ENCODE results near the gene SLC16A12. TPM values are rescaled to one million over a fixed set of nuclear protein-coding genes. Genes with fewer than 3 reads are reported as not detected.
"Not testable (repeated sequence)": the region's sequence is repeated elsewhere in the genome, so short reads cannot be mapped to it uniquely, and the experiment has no call there.

Gene SLC16A12
- total RNA-seq, 1 experiment from 2014 or later: 0.77 TPM

DNA sequence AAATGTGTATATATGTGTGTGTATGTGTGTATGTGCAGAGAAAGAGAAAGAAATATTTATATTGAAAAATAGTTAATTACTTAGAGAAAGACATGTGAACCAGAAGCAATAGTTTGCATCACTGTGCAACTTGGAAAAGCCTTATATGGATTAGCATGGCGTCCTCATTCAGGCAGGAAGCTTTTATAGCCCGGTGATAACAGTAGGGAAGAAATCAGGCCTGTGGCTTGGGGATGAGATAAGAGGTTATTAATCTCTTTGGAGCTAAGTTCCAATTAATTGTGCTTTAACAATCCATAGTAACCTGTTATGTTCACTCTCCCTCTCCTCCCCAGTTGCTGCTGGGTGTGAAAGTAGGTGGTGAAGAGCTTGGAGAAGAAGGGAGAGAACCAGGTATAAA is 84.5 kb downstream of the SLC16A12 start:
- Histone ChIP-seq H4K20me1 (ENCODE audit: control insufficient read depth, insufficient read depth, insufficient read length) (no peaks in the 10 kb centered on the region), H3K79me2 (ENCODE audit: insufficient read depth, low read length) (no peaks in the 10 kb centered on the region), H3K79me1 (ENCODE audit: insufficient read depth, low read depth, low read length, poor library complexity, severe bottlenecking) (no peaks in the 10 kb centered on the region), H3K27ac (ENCODE audit: insufficient read length, low read depth, low read length) (no peak overlapping the region), H3K27me3 (ENCODE audit: insufficient read depth, low read length) (no peaks in the 10 kb centered on the region), H4K91ac (ENCODE audit: insufficient read length, low read depth, low read length) (no peak overlapping the region), H4K8ac (replicated peaks; ENCODE audit: insufficient read length, low read depth, low read length) (no peak overlapping the region), H2BK20ac (ENCODE audit: low read depth, low read length, poor library complexity, severe bottlenecking) (no peak overlapping the region), H2BK120ac (ENCODE audit: low read depth, low read length, poor library complexity, severe bottlenecking) (no peak overlapping the region), H3K23me2 (ENCODE audit: insufficient read length, low read depth, low read length, poor library complexity, severe bottlenecking) (no peaks in the 10 kb centered on the region), H2AK5ac (ENCODE audit: insufficient read length, low read length) (no peak overlapping the region), H3K9ac (ENCODE audit: extremely low read depth, insufficient read length, low read length) (no peak overlapping the region), H3T11ph (ENCODE audit: low read length) (no peak overlapping the region), H3K56ac (ENCODE audit: insufficient read length, low read depth, low read length) (no peak overlapping the region), H3K4ac (ENCODE audit: low read depth, low read length) (no peak overlapping the region), H3K18ac (ENCODE audit: insufficient read length, low read depth, low read length) (no peak overlapping the region), H2BK12ac (ENCODE audit: insufficient read length, low read depth, low read length) (no peak overlapping the region), H3K14ac (ENCODE audit: insufficient read depth, low read length) (no peak overlapping the region), H2AFZ (ENCODE audit: low read length) (no peak overlapping the region), H3K23ac (ENCODE audit: insufficient read length, low read depth, low read length) (no peak overlapping the region), H3K4me2 (ENCODE audit: insufficient read depth, insufficient read length, low read length) (no peak overlapping the region), H3K9me3 (ENCODE audit: control insufficient read depth, low read depth, low read length) (no peaks in the 10 kb centered on the region), H3K4me1 (ENCODE audit: insufficient read depth, low read length) (no peaks in the 10 kb centered on the region; the same call in 1 of the 2 replicates), H4K5ac (ENCODE audit: insufficient read length, low read depth, low read length) (no peak overlapping the region), H2BK15ac (ENCODE audit: low read depth, low read length) (no peak overlapping the region), H2BK5ac (ENCODE audit: insufficient read length, low read length) (no peak overlapping the region)
- Mint-ChIP-seq H3K4me1 (peaks cover 0 to 6% of the 10 kb centered on the region in 2 experiments; a peak in 2 of 4 replicates), H3K4me3 (no peak overlapping the region), H3K36me3 (ENCODE audit: insufficient read depth in 1 of 3, low read depth in 3 of 3) (peaks cover 2 to 3% (median 2%) of the 10 kb centered on the region in 3 experiments; a peak in 3 of 7 replicates), H3K27ac (no peak overlapping the region), H3K9me3 (peaks cover 2 to 3% of the 10 kb centered on the region in 2 experiments; a peak in 3 of 5 replicates), H3K27me3 (ENCODE audit: low read depth) (peaks cover 5% of the 10 kb centered on the region)
- WGBS (ENCODE audit: extremely low coverage, insufficient read length, low lambda C conversion rate): no CpG with 5 or more reads among the region's 2 CpGs
- DNase-seq: no peak
- TF ChIP-seq, protein P1, sequence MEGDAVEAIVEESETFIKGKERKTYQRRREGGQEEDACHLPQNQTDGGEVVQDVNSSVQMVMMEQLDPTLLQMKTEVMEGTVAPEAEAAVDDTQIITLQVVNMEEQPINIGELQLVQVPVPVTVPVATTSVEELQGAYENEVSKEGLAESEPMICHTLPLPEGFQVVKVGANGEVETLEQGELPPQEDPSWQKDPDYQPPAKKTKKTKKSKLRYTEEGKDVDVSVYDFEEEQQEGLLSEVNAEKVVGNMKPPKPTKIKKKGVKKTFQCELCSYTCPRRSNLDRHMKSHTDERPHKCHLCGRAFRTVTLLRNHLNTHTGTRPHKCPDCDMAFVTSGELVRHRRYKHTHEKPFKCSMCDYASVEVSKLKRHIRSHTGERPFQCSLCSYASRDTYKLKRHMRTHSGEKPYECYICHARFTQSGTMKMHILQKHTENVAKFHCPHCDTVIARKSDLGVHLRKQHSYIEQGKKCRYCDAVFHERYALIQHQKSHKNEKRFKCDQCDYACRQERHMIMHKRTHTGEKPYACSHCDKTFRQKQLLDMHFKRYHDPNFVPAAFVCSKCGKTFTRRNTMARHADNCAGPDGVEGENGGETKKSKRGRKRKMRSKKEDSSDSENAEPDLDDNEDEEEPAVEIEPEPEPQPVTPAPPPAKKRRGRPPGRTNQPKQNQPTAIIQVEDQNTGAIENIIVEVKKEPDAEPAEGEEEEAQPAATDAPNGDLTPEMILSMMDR (conservative IDR thresholded peaks at IDR 0.05): no peak

DNA sequence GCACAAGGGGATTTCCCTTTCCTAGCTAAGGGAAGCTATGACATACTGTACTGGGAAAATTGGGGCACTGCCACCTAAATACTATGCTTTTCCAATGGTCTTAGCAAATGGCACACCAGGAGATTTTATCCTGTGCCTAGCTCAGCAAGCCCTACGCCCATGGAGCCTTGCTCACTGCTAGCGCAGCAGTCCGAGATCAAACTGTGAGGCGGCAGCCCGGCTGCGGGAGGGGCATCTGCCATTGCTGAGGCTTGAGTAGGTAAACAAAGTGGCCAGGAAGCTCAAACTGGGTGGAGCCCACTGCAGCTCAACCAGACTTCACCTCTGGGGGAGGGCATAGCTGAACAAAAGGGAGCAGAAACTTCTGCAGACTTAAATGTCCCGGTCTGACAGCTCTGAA is 90.6 kb downstream of the SLC16A12 start:
- H3T11ph ChIP-seq (ENCODE audit: low read length); H3K4me1 ChIP-seq (ENCODE audit: insufficient read depth, low read length); H3K27ac Mint-ChIP-seq; H3K27me3 ChIP-seq (ENCODE audit: insufficient read depth, low read length); H3K9ac ChIP-seq (ENCODE audit: extremely low read depth, insufficient read length, low read length); H3K18ac ChIP-seq (ENCODE audit: insufficient read length, low read depth, low read length); H2BK120ac ChIP-seq (ENCODE audit: low read depth, low read length, poor library complexity, severe bottlenecking); H2AFZ ChIP-seq (ENCODE audit: low read length); H3K23me2 ChIP-seq (ENCODE audit: insufficient read length, low read depth, low read length, poor library complexity, severe bottlenecking); DNase-seq; H3K4me1 Mint-ChIP-seq; H3K23ac ChIP-seq (ENCODE audit: insufficient read length, low read depth, low read length); H4K5ac ChIP-seq (ENCODE audit: insufficient read length, low read depth, low read length); H3K14ac ChIP-seq (ENCODE audit: insufficient read depth, low read length); H3K9me3 ChIP-seq (ENCODE audit: control insufficient read depth, low read depth, low read length); H3K56ac ChIP-seq (ENCODE audit: insufficient read length, low read depth, low read length); H2AK5ac ChIP-seq (ENCODE audit: insufficient read length, low read length); H2BK15ac ChIP-seq (ENCODE audit: low read depth, low read length); H3K4me3 Mint-ChIP-seq; H4K91ac ChIP-seq (ENCODE audit: insufficient read length, low read depth, low read length); H3K27me3 Mint-ChIP-seq (ENCODE audit: low read depth); H2BK5ac ChIP-seq (ENCODE audit: insufficient read length, low read length); H3K79me2 ChIP-seq (ENCODE audit: insufficient read depth, low read length); H4K8ac ChIP-seq (replicated peaks; ENCODE audit: insufficient read length, low read depth, low read length); H3K79me1 ChIP-seq (ENCODE audit: insufficient read depth, low read depth, low read length, poor library complexity, severe bottlenecking); H3K27ac ChIP-seq (ENCODE audit: insufficient read length, low read depth, low read length); H4K20me1 ChIP-seq (ENCODE audit: control insufficient read depth, insufficient read depth, insufficient read length); H3K4ac ChIP-seq (ENCODE audit: low read depth, low read length); H2BK20ac ChIP-seq (ENCODE audit: low read depth, low read length, poor library complexity, severe bottlenecking); H2BK12ac ChIP-seq (ENCODE audit: insufficient read length, low read depth, low read length); H3K4me2 ChIP-seq (ENCODE audit: insufficient read depth, insufficient read length, low read length): not testable (repeated sequence)
- Mint-ChIP-seq H3K9me3 (peaks cover 8 to 14% of the 10 kb centered on the region in 2 experiments), H3K36me3 (ENCODE audit: insufficient read depth in 1 of 3, low read depth in 3 of 3) (peaks cover 9 to 13% (median 11%) of the 10 kb centered on the region in 3 experiments; a peak in 4 of 7 replicates)
- whole genome bisulfite sequencing (ENCODE audit: extremely low coverage, insufficient read length, low lambda C conversion rate): no CpG with 5 or more reads among the region's 7 CpGs

Data from H9 (cell line).